GM12878 (cell line): ENCODE results near the gene CAMKMT. TPM values are rescaled to one million over a fixed set of nuclear protein-coding genes. Genes with fewer than 3 reads are reported as not detected.

Source experiments
- ATAC-seq: fragments of 200-7000 bp; cut with Tn5 transposase; 3 replicates; pipeline ENCODE4 v1.9.1; 2020; ENCODE audit warnings: mild to moderate bottlenecking, moderate library complexity
- BruUV-seq: library from RNA; stranded (reverse); fragments of 400-500 nt; replicated peaks from 2 replicates; lab custom pipeline; 2021; lab: Mats Ljungman, UMichigan
- CTCF ChIA-PET: fragments of 300-600 bp; sonication (Branson Sonifier 250); formaldehyde crosslinking; extraction: SDS; loops from one replicate; lab custom pipeline; 2021; ENCODE audit warnings: inconsistent platforms; lab: Yijun Ruan, JAX
- POLR2A ChIA-PET: fragments of 350-600 bp; formaldehyde crosslinking; extraction: SDS; loops from one replicate; lab custom pipeline; 2021; ENCODE audit warnings: inconsistent platforms; lab: Charles Lee
- RAD21 ChIA-PET: fragments of 300-600 bp; sonication (Branson Sonifier 250); formaldehyde crosslinking; loops from one replicate; lab custom pipeline; 2023; ENCODE audit warnings: antibody characterized with exemption; ENCODE audit not compliant: unreplicated experiment; lab: Charles Lee
- SMC1A ChIA-PET: fragments of 300-600 bp; sonication (Branson Sonifier 250); formaldehyde crosslinking; loops from one replicate; lab custom pipeline; 2023; ENCODE audit not compliant: unreplicated experiment, uncharacterized antibody; lab: Charles Lee
- DNase-seq: peaks from one replicate; pipeline ENCODE4 v3.0.0-alpha.2; 2011; ENCODE audit warnings: low read depth, low spot score
- FAIRE-seq: peaks from 3 replicates; lab custom pipeline; 2011; peaks lifted over from hg19 to GRCh38; lab: Jason Lieb, UNC
- H2AFZ ChIP-seq: 2 replicates; pipeline ENCODE4 v1.6.0; 2011; ENCODE audit warnings: low read depth, low read length, control low read depth; ENCODE audit not compliant: control insufficient read depth
- H3K27ac ChIP-seq: 2 replicates; pipeline ENCODE4 v1.5.1; 2011; ENCODE audit warnings: control low read depth; ENCODE audit not compliant: control insufficient read depth, insufficient read depth
- H3K27me3 ChIP-seq, 2 experiments: replicated peaks in 1 of 2; 2 replicates each; pipeline versions ENCODE4 v1.6.0 to v1.6.1; 2011; ENCODE audit warnings: low read length in 1 of 2; ENCODE audit not compliant: control insufficient read depth in 2 of 2, insufficient read depth in 2 of 2
- H3K36me3 ChIP-seq, 2 experiments: 2 replicates each; pipeline ENCODE4 v1.5.1; 2011; ENCODE audit warnings: low read length in 1 of 2; ENCODE audit not compliant: control insufficient read depth in 2 of 2, insufficient read depth in 2 of 2
- H3K4me1 ChIP-seq: 2 replicates; pipeline ENCODE4 v1.6.1; 2011; ENCODE audit warnings: mild to moderate bottlenecking, low read length, moderate library complexity, mixed read lengths; ENCODE audit not compliant: control insufficient read depth, insufficient read depth
- H3K4me2 ChIP-seq: 2 replicates; pipeline ENCODE4 v1.6.0; 2011; ENCODE audit warnings: control low read depth; ENCODE audit not compliant: control insufficient read depth, insufficient read depth
- H3K4me3 ChIP-seq: fragments of 200-600 bp; sonication (generic); 2 replicates; pipeline ENCODE4 v1.5.1; 2016
- H3K79me2 ChIP-seq: 2 replicates; pipeline ENCODE4 v1.6.0; 2011; ENCODE audit warnings: low read length; ENCODE audit not compliant: control insufficient read depth, insufficient read depth
- H3K9ac ChIP-seq: 2 replicates; pipeline ENCODE4 v1.8.0; 2011; ENCODE audit warnings: low read length, control low read depth, mixed read lengths; ENCODE audit not compliant: control insufficient read depth, insufficient read depth
- H3K9me3 ChIP-seq: replicated peaks from 3 replicates; pipeline ENCODE4 v1.5.1; 2011; ENCODE audit warnings: mild to moderate bottlenecking, low read length; ENCODE audit not compliant: control insufficient read depth, insufficient read depth
- H4K20me1 ChIP-seq: 2 replicates; pipeline ENCODE4 v1.6.0; 2011; ENCODE audit not compliant: control insufficient read depth, insufficient read depth
- BCL11A ChIP-seq: IDR thresholded peaks from 2 replicates; pipeline ENCODE4 v1.6.1; 2011; ENCODE audit warnings: low read depth, low read length
- EED ChIP-seq: sonication (generic); IDR thresholded peaks from 2 replicates; pipeline ENCODE4 v1.6.1; 2016; ENCODE audit warnings: antibody characterized with exemption, low read depth
- IKZF1 ChIP-seq: fragments of 450-650 bp; conservative IDR thresholded peaks from 2 replicates; pipeline ENCODE4 v1.6.1; 2017; ENCODE audit warnings: antibody characterized with exemption, mild to moderate bottlenecking
- NFXL1 ChIP-seq: fragments of 450-650 bp; IDR thresholded peaks from 2 replicates; pipeline ENCODE4 v1.6.1; 2017; ENCODE audit warnings: antibody characterized with exemption, mild to moderate bottlenecking, borderline replicate concordance
- POU2F2 ChIP-seq: IDR thresholded peaks from 3 replicates; pipeline ENCODE4 v1.6.1; 2011; ENCODE audit warnings: low read depth, mild to moderate bottlenecking, low read length, borderline replicate concordance
- STAT1 ChIP-seq: fragments of 450-650 bp; conservative IDR thresholded peaks from 2 replicates; pipeline ENCODE4 v1.6.1; 2014; ENCODE audit warnings: antibody characterized with exemption, mild to moderate bottlenecking
- TCF12 ChIP-seq: IDR thresholded peaks from 2 replicates; pipeline ENCODE4 v1.6.1; 2011; ENCODE audit warnings: low read depth, mild to moderate bottlenecking, low read length
- ZNF207 ChIP-seq: fragments of 450-650 bp; IDR thresholded peaks from 2 replicates; pipeline ENCODE4 v1.6.1; 2014; ENCODE audit warnings: antibody characterized with exemption, mild to moderate bottlenecking, borderline replicate concordance
- ZSCAN29 ChIP-seq: fragments of 450-650 bp; IDR thresholded peaks from 2 replicates; pipeline ENCODE4 v1.6.1; 2017; ENCODE audit warnings: mild to moderate bottlenecking, moderate library complexity
- whole genome bisulfite sequencing: methylation state at CpG from one replicate; pipeline ENCODE4 v1.1.6; 2016; ENCODE audit warnings: low lambda C conversion rate; ENCODE audit not compliant: insufficient replicate concordance, insufficient coverage; ENCODE audit errors: missing lambda C conversion rate; 5-methylcytosine and 5-hydroxymethylcytosine counted together
- in situ Hi-C: fragments of 300-500 bp; cut with MboI; formaldehyde crosslinking; loops from 9 replicates; pipeline ENCODE4 v1.14.3; 2018; ENCODE audit warnings: mixed read lengths
- intact Hi-C: fragments of 100-400 bp; cut with micrococcal nuclease; formaldehyde crosslinking; loops from one replicate; pipeline ENCODE4 v1.14.2; 2022; ENCODE audit not compliant: unreplicated experiment
- polyA plus RNA-seq, 11 experiments: library from polyadenylated mRNA; depleted of rRNA in 4 of 11; unstranded in 6 of 11; stranded (reverse) in 5 of 11; fragments of >200 nt; fragmentation: Nextera tagmentation in 4 of 11; fragmentation: Illumina TruSeq in 1 of 11; extraction: Ambion mirVana in 4 of 11; extraction: Trizol in 1 of 11; gene quantifications; 1 replicate in 1 of 11; 2 replicates in 10 of 11; pipeline versions ENCODE4 v1.2.1 to v1.2.3, GENCODE V29; 2011 to 2016; ENCODE audit warnings: inconsistent platforms in 2 of 11, missing spikeins in 2 of 11, low read depth in 1 of 11
- total RNA-seq, 4 experiments: library from RNA; depleted of rRNA in 3 of 4; stranded (reverse); fragments of >200 nt in 3 of 4; fragmentation: Illumina TruSeq in 1 of 4; extraction: Trizol in 1 of 4; gene quantifications; 2 replicates each; pipeline versions ENCODE4 v1.2.1 to v1.2.3, GENCODE V29; 2013 to 2021
- TF ChIP-seq, protein P1 (sequence below): IDR thresholded peaks from 2 replicates; pipeline ENCODE4 v1.6.1; 2011; ENCODE audit warnings: borderline replicate concordance, low read depth, mild to moderate bottlenecking, moderate library complexity, mixed read lengths, low read length; ENCODE audit not compliant: insufficient read depth; ENCODE audit errors: extremely low read length
- TF ChIP-seq, protein P2 (sequence below): IDR thresholded peaks from 2 replicates; pipeline ENCODE4 v1.6.1; 2012; ENCODE audit warnings: low read length, inconsistent platforms
- TF ChIP-seq, protein P3 (sequence below): fragments of 150-350 bp; IDR thresholded peaks from 2 replicates; pipeline ENCODE4 v1.6.1; 2014; ENCODE audit warnings: mild to moderate bottlenecking, low read depth, low read length
- TF ChIP-seq, protein P4 (sequence below): fragments of 450-650 bp; formaldehyde crosslinking; IDR thresholded peaks from 2 replicates; pipeline ENCODE4 v1.5.0; 2022; ENCODE audit warnings: mild to moderate bottlenecking, missing genetic modification characterization

Gene CAMKMT
- total and polyA plus RNA-seq, 10 of the 15 experiments (the other 5 are each of a cell fraction or from before 2014, with no cell fraction given) = 2.7 to 16.0 (median 11.8) TPM

DNA sequence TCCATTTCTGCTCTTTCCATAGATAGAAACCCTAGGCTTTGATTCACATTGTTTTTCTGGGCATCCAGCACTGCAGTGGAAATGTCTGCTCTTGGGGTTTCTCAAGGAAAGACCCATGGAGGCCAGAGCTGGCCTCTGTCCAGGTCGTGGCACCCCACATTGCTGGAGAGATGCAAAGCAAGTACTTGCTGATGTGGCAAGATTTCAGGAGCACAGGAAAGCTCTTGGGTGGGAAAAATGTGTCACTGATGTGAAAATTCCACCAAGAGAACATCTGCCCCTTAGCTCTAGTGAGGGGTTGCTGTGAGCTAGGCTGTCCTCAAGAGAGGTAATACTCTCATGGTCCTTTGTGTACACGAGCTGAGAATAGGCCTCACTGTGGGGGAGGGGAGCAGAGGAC is 423.7 kb downstream of the CAMKMT start (continued):
- TF ChIP-seq, protein P1, sequence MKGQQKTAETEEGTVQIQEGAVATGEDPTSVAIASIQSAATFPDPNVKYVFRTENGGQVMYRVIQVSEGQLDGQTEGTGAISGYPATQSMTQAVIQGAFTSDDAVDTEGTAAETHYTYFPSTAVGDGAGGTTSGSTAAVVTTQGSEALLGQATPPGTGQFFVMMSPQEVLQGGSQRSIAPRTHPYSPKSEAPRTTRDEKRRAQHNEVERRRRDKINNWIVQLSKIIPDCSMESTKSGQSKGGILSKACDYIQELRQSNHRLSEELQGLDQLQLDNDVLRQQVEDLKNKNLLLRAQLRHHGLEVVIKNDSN = no peak
- TF ChIP-seq BCL11A = no peak
- TF ChIP-seq, protein P2, sequence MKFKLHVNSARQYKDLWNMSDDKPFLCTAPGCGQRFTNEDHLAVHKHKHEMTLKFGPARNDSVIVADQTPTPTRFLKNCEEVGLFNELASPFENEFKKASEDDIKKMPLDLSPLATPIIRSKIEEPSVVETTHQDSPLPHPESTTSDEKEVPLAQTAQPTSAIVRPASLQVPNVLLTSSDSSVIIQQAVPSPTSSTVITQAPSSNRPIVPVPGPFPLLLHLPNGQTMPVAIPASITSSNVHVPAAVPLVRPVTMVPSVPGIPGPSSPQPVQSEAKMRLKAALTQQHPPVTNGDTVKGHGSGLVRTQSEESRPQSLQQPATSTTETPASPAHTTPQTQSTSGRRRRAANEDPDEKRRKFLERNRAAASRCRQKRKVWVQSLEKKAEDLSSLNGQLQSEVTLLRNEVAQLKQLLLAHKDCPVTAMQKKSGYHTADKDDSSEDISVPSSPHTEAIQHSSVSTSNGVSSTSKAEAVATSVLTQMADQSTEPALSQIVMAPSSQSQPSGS = no peak
- no peak for TF ChIP-seq ZSCAN29
- TF ChIP-seq STAT1 = no peak
- no peak for TF ChIP-seq IKZF1

DNA sequence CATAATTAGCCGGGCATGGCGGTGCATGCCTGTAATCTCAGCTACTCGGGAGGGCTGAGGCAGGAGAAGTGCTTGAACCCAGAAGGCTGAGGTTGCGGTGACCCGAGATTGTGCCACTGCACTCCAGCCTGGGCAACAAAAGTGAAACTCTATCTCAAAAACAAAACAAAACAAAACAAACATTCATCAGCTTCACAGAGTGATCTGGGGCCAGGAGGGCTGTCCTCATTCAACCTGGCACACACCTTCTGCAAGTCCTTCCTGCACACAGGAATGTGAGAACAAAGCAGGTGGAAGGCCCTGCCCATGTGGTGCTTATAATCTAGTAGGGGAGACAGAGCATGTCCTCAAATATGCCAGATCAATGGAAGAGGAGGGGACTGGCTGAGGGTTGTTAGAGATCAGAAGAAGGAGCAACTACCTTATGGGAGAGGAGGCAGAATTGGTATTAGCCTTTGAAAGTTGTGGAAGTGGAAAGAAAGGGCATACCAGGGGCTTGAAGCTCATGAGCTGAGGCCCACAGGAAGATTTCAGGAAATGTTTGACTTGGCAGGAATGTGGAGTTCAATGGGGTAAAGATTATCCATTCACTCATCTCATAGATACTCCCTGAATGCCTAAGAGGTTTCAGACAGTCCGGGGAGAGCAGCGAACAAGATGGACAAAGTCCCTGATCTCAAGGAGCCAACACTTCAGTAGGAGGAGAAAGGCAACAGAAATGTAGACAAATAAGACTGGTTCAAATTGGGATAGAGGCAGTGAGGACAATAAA is 424.5 kb downstream of the CAMKMT start:
- H3K9ac ChIP-seq = no peak overlapping the region
- no peak overlapping the region for H2AFZ ChIP-seq
- CTCF ChIA-PET = interaction anchor here (2.3 kb wide), 1 partner anchor 16 kb away, joined by 5 read pairs; no protein-coding TSS in a partner anchor
- H3K4me1 ChIP-seq = no peaks in the 10 kb centered on the region
- intact Hi-C loops = no loop called here
- SMC1A ChIA-PET = interaction anchor here (0.6 to 1.0 kb wide), 2 partner anchors 48 to 170 kb away, joined by 3 read pairs; no protein-coding TSS in a partner anchor
- H3K27ac ChIP-seq = no peak overlapping the region
- RAD21 ChIA-PET = no interaction called here
- no peaks in the 10 kb centered on the region for H3K36me3 ChIP-seq
- FAIRE-seq = no peak
- BruUV-seq = no TSS peak
- H3K9me3 ChIP-seq = no peaks in the 10 kb centered on the region; the same call in 1 of the 3 replicates
- H3K27me3 ChIP-seq = no peaks in the 10 kb centered on the region
- no peaks in the 10 kb centered on the region for H3K79me2 ChIP-seq
- in situ Hi-C loops = no loop called here
- no peak for DNase-seq
- no peak for ATAC-seq
- H3K4me2 ChIP-seq = no peak overlapping the region
- H4K20me1 ChIP-seq = no peaks in the 10 kb centered on the region
- WGBS = 92% methylated on average over 7 of the region's 7 CpGs
- POLR2A ChIA-PET = no interaction called here
- H3K4me3 ChIP-seq = no peak overlapping the region
- TF ChIP-seq TCF12 (no peak), NFXL1 (no peak), BCL11A (no peak), ZNF207 (no peak), EED (no peak), POU2F2 (no peak)
- TF ChIP-seq, protein P1 = no peak
- TF ChIP-seq, protein P3, sequence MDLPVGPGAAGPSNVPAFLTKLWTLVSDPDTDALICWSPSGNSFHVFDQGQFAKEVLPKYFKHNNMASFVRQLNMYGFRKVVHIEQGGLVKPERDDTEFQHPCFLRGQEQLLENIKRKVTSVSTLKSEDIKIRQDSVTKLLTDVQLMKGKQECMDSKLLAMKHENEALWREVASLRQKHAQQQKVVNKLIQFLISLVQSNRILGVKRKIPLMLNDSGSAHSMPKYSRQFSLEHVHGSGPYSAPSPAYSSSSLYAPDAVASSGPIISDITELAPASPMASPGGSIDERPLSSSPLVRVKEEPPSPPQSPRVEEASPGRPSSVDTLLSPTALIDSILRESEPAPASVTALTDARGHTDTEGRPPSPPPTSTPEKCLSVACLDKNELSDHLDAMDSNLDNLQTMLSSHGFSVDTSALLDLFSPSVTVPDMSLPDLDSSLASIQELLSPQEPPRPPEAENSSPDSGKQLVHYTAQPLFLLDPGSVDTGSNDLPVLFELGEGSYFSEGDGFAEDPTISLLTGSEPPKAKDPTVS = no peak
- TF ChIP-seq, protein P4, sequence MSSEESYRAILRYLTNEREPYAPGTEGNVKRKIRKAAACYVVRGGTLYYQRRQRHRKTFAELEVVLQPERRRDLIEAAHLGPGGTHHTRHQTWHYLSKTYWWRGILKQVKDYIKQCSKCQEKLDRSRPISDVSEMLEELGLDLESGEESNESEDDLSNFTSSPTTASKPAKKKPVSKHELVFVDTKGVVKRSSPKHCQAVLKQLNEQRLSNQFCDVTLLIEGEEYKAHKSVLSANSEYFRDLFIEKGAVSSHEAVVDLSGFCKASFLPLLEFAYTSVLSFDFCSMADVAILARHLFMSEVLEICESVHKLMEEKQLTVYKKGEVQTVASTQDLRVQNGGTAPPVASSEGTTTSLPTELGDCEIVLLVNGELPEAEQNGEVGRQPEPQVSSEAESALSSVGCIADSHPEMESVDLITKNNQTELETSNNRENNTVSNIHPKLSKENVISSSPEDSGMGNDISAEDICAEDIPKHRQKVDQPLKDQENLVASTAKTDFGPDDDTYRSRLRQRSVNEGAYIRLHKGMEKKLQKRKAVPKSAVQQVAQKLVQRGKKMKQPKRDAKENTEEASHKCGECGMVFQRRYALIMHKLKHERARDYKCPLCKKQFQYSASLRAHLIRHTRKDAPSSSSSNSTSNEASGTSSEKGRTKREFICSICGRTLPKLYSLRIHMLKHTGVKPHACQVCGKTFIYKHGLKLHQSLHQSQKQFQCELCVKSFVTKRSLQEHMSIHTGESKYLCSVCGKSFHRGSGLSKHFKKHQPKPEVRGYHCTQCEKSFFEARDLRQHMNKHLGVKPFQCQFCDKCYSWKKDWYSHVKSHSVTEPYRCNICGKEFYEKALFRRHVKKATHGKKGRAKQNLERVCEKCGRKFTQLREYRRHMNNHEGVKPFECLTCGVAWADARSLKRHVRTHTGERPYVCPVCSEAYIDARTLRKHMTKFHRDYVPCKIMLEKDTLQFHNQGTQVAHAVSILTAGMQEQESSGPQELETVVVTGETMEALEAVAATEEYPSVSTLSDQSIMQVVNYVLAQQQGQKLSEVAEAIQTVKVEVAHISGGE = no peak
